Neural cell (in vitro differentiated cells): ENCODE data around the gene FAM13B. TPM values are rescaled to one million over a fixed set of nuclear protein-coding genes. Genes with fewer than 3 reads are reported as not detected.
"Not testable (repeated sequence)": the region's sequence is repeated elsewhere in the genome, so short reads cannot be mapped to it uniquely, and the experiment has no call there.

ENCODE experiments used
- H2AFZ ChIP-seq: fragments of 200-600, 300-800 bp; sonication (generic), shearing (Covaris generic); 2 replicates; pipeline ENCODE4 v1.6.0; 2014; ENCODE audit warnings: low read depth, mild to moderate bottlenecking, antibody characterized with exemption, low read length, moderate library complexity
- H3F3A ChIP-seq: fragments of 200-600 bp; shearing (Covaris generic); 2 replicates; pipeline ENCODE4 v1.6.1; 2016; ENCODE audit warnings: mild to moderate bottlenecking, moderate library complexity, mixed read lengths, antibody characterized with exemption, low read length; ENCODE audit not compliant: insufficient read depth, poor library complexity, severe bottlenecking
- H3K27ac ChIP-seq: fragments of 200-600, 300-800 bp; sonication (generic), shearing (Covaris generic); 2 replicates; pipeline ENCODE4 v1.5.1; 2014; ENCODE audit warnings: mild to moderate bottlenecking, low read length, moderate library complexity
- H3K27me3 ChIP-seq: fragments of 300-800, 200-600 bp; sonication (generic), shearing (Covaris generic); 2 replicates; pipeline ENCODE4 v1.6.0; 2014; ENCODE audit warnings: mild to moderate bottlenecking, low read depth, low read length, moderate library complexity; ENCODE audit not compliant: insufficient read depth
- H3K36me3 ChIP-seq: fragments of 300-800, 200-600 bp; sonication (generic), shearing (Covaris generic); 2 replicates; pipeline ENCODE4 v1.5.1; 2014; ENCODE audit warnings: mild to moderate bottlenecking, antibody characterized with exemption, low read length, moderate library complexity; ENCODE audit not compliant: insufficient read depth
- H3K4me2 ChIP-seq: fragments of 300-800, 200-600 bp; sonication (generic), shearing (Covaris generic); 2 replicates; pipeline ENCODE4 v1.6.0; 2014; ENCODE audit warnings: mild to moderate bottlenecking, low read length
- H3K4me3 ChIP-seq: fragments of 300-800, 200-600 bp; sonication (generic), shearing (Covaris generic); 2 replicates; pipeline ENCODE4 v1.5.1; 2014; ENCODE audit warnings: mild to moderate bottlenecking, low read length, moderate library complexity
- H3K79me2 ChIP-seq: fragments of 200-600 bp; shearing (Covaris generic); replicated peaks from 2 replicates; pipeline ENCODE4 v1.6.0; 2014; ENCODE audit warnings: mild to moderate bottlenecking, low read length, moderate library complexity; ENCODE audit not compliant: insufficient read depth
- H3K9ac ChIP-seq: fragments of 300-800, 200-600 bp; sonication (generic), shearing (Covaris generic); 2 replicates; pipeline ENCODE4 v1.6.1; 2016; ENCODE audit warnings: mild to moderate bottlenecking, low read length, mixed read lengths
- H3K9me2 ChIP-seq: fragments of 200-600 bp; shearing (Covaris generic); 2 replicates; pipeline ENCODE4 v1.6.1; 2016; ENCODE audit warnings: mild to moderate bottlenecking, low read length, mixed read lengths; ENCODE audit not compliant: insufficient read depth
- H3K9me3 ChIP-seq: fragments of 200-600, 300-800 bp; sonication (generic), shearing (Covaris generic); 2 replicates; pipeline ENCODE4 v1.6.1; 2016; ENCODE audit warnings: mild to moderate bottlenecking, mixed run types, low read length, moderate library complexity, mixed read lengths
- H4K20me1 ChIP-seq: fragments of 200-600 bp; shearing (Covaris generic); 2 replicates; pipeline ENCODE4 v1.6.1; 2016; ENCODE audit warnings: mild to moderate bottlenecking, mixed run types; ENCODE audit not compliant: insufficient read depth
- EP300 ChIP-seq: fragments of 450-650 bp; conservative IDR thresholded peaks from 2 replicates; pipeline ENCODE4 v1.6.1; 2014; ENCODE audit warnings: antibody characterized with exemption, mild to moderate bottlenecking, moderate library complexity; ENCODE audit not compliant: poor library complexity, severe bottlenecking
- EZH2 ChIP-seq: fragments of 200-600, 300-800 bp; shearing (Covaris generic), sonication (generic); IDR thresholded peaks from 2 replicates; pipeline ENCODE4 v1.6.1; 2014; ENCODE audit warnings: antibody characterized with exemption, low read length, borderline replicate concordance, mild to moderate bottlenecking; ENCODE audit not compliant: insufficient read depth, poor library complexity, severe bottlenecking
- MXI1 ChIP-seq: fragments of 450-650 bp; conservative IDR thresholded peaks from 2 replicates; pipeline ENCODE4 v1.6.1; 2014; ENCODE audit warnings: antibody characterized with exemption, mild to moderate bottlenecking; ENCODE audit not compliant: poor library complexity, severe bottlenecking
- POLR2AphosphoS5 ChIP-seq: IDR thresholded peaks from 2 replicates; pipeline ENCODE4 v1.6.1; 2012
- RAD21 ChIP-seq: fragments of 450-650 bp; conservative IDR thresholded peaks from 2 replicates; pipeline ENCODE4 v1.6.1; 2014; ENCODE audit warnings: antibody characterized with exemption, mild to moderate bottlenecking, moderate library complexity
- REST ChIP-seq: IDR thresholded peaks from 2 replicates; pipeline ENCODE4 v1.6.1; 2012; ENCODE audit warnings: borderline replicate concordance
- SMC3 ChIP-seq: fragments of 450-650 bp; conservative IDR thresholded peaks from 2 replicates; pipeline ENCODE4 v1.6.1; 2014; ENCODE audit warnings: antibody characterized with exemption, mild to moderate bottlenecking, moderate library complexity; ENCODE audit not compliant: poor library complexity
- TAF1 ChIP-seq: IDR thresholded peaks from 2 replicates; pipeline ENCODE4 v1.6.1; 2012; ENCODE audit warnings: low read depth
- polyA plus RNA-seq: library from polyadenylated mRNA; depleted of rRNA; stranded (reverse); fragments of >200 nt; gene quantifications from 2 replicates; pipeline ENCODE4 v1.2.3, GENCODE V29; 2014
- TF ChIP-seq, protein P1 (sequence below): fragments of 450-650 bp; IDR thresholded peaks from 2 replicates; pipeline ENCODE4 v1.5.1; 2014; ENCODE audit warnings: antibody characterized with exemption, mild to moderate bottlenecking, moderate library complexity; ENCODE audit not compliant: poor library complexity, severe bottlenecking

FAM13B gene
- polyA plus RNA-seq, 1 donor from 2014 or later, result 61.6 TPM

- Histone ChIP-seq H4K20me1 (no peaks in the 10 kb centered on the region), H3F3A (no peaks in the 10 kb centered on the region), H3K79me2 (no peaks in the 10 kb centered on the region), H3K36me3 (no peaks in the 10 kb centered on the region), H2AFZ (no peak overlapping the region), H3K9me2 (no peaks in the 10 kb centered on the region), H3K27ac (no peak overlapping the region), H3K9ac (no peak overlapping the region), H3K4me2 (no peak overlapping the region), H3K9me3 (no peaks in the 10 kb centered on the region), H3K27me3 (no peaks in the 10 kb centered on the region), H3K4me3 (no peak overlapping the region)
- TF ChIP-seq EP300 (no peak), REST (no peak), SMC3 (no peak), TAF1 (no peak), POLR2AphosphoS5 (no peak), EZH2 (no peak), MXI1 (no peak), RAD21 (no peak)
- TF ChIP-seq, protein P1, sequence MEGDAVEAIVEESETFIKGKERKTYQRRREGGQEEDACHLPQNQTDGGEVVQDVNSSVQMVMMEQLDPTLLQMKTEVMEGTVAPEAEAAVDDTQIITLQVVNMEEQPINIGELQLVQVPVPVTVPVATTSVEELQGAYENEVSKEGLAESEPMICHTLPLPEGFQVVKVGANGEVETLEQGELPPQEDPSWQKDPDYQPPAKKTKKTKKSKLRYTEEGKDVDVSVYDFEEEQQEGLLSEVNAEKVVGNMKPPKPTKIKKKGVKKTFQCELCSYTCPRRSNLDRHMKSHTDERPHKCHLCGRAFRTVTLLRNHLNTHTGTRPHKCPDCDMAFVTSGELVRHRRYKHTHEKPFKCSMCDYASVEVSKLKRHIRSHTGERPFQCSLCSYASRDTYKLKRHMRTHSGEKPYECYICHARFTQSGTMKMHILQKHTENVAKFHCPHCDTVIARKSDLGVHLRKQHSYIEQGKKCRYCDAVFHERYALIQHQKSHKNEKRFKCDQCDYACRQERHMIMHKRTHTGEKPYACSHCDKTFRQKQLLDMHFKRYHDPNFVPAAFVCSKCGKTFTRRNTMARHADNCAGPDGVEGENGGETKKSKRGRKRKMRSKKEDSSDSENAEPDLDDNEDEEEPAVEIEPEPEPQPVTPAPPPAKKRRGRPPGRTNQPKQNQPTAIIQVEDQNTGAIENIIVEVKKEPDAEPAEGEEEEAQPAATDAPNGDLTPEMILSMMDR, result no peak
Measured at GRCh38 chr5:138051441-138052296, 18.8 kb upstream of the FAM13B start.

DNA sequence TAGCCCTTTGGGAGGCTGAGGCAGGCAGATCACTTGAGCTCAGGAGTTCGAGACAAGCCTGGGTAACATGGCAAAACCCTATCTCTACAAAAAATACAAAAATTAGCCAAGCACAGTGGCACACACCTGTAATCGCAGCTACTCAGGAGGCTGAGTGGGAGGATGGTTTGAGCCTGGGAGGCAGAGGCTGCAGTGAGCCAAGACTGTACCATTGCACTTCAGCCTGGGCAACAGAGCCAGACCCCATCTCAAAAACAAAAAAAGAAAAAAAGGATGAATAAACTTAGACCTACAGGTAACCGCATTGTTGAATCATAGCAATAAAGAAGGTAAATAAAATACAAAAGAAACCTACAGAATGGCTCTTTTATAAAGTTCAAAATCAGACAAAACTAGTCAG, 12.4 kb upstream of the FAM13B start:
- not testable (repeated sequence) for H3K4me3 ChIP-seq

More for the DNA sequence above, 12.4 kb upstream of the FAM13B start:
- H3K79me2 ChIP-seq, H3K4me2 ChIP-seq, H2AFZ ChIP-seq, H3K36me3 ChIP-seq, H3K27ac ChIP-seq, H3K9me3 ChIP-seq, H4K20me1 ChIP-seq, H3K27me3 ChIP-seq, H3K9ac ChIP-seq, H3F3A ChIP-seq, H3K9me2 ChIP-seq: not testable (repeated sequence)
